ENCODE results near the gene ANKRD33.

Gene ANKRD33

GRCh38 chr12:51862947-51863346, 25.0 kb upstream of the ANKRD33 start:
- no peak for DNase-seq (ENCODE audit: low read depth, low spot score)

GRCh38 chr12:51863363-51863932, 24.5 kb upstream of the ANKRD33 start:
- DNase-seq (ENCODE audit: low read depth, low spot score): no peak

GRCh38 chr12:51863933-51864832, 23.7 kb upstream of the ANKRD33 start:
- no peak for DNase-seq (ENCODE audit: low read depth, low spot score)

- no peak for DNase-seq (ENCODE audit: low read depth, low spot score)
These were observed 22.9 kb upstream of the ANKRD33 start for GRCh38 chr12:51864833-51865670.

- DNase-seq (ENCODE audit: low read depth, low spot score): no peak
These were observed 22.1 kb upstream of the ANKRD33 start for GRCh38 chr12:51865757-51866270.

- DNase-seq (ENCODE audit: low read depth, low spot score): no peak
These were observed 21.6 kb upstream of the ANKRD33 start for GRCh38 chr12:51866324-51866723.

GRCh38 chr12:51866762-51867161, 21.1 kb upstream of the ANKRD33 start:
- DNase-seq (ENCODE audit: low read depth, low spot score): no peak

- no peak for DNase-seq (ENCODE audit: low read depth, low spot score)
These were observed 20.5 kb upstream of the ANKRD33 start for GRCh38 chr12:51867371-51867770.

- no peak for DNase-seq (ENCODE audit: low read depth, low spot score)
These were observed 20.0 kb upstream of the ANKRD33 start for GRCh38 chr12:51867796-51868428.

- DNase-seq (ENCODE audit: low read depth, low spot score): no peak
These were observed 18.9 kb upstream of the ANKRD33 start for GRCh38 chr12:51868821-51869495.

- no peak for DNase-seq (ENCODE audit: low read depth, low spot score)
These were observed 18.4 kb upstream of the ANKRD33 start for GRCh38 chr12:51869496-51869865.

- no peak for DNase-seq (ENCODE audit: low read depth, low spot score)
These were observed 18.0 kb upstream of the ANKRD33 start for GRCh38 chr12:51869931-51870330.

- no peak for DNase-seq (ENCODE audit: low read depth, low spot score)
These were observed 17.4 kb upstream of the ANKRD33 start for GRCh38 chr12:51870504-51870903.

- DNase-seq (ENCODE audit: low read depth, low spot score): no peak
These were observed 16.8 kb upstream of the ANKRD33 start for GRCh38 chr12:51871126-51871525.

GRCh38 chr12:51871918-51872688, 15.8 kb upstream of the ANKRD33 start:
- no peak for DNase-seq (ENCODE audit: low read depth, low spot score)

GRCh38 chr12:51872689-51872981, 15.3 kb upstream of the ANKRD33 start:
- no peak for DNase-seq (ENCODE audit: low read depth, low spot score)

GRCh38 chr12:51873251-51873994, 14.5 kb upstream of the ANKRD33 start:
- no peak for DNase-seq (ENCODE audit: low read depth, low spot score)

GRCh38 chr12:51874000-51874399, 13.9 kb upstream of the ANKRD33 start:
- DNase-seq (ENCODE audit: low read depth, low spot score): no peak

- no peak for DNase-seq (ENCODE audit: low read depth, low spot score)
These were observed 13.4 kb upstream of the ANKRD33 start for GRCh38 chr12:51874486-51874885.

- no peak for DNase-seq (ENCODE audit: low read depth, low spot score)
These were observed 8.8 kb upstream of the ANKRD33 start for GRCh38 chr12:51879102-51879501.
